GM18873 (cell line): ENCODE data around the gene PLAGL2.
"Not testable (repeated sequence)": the region's sequence is repeated elsewhere in the genome, so short reads cannot be mapped to it uniquely, and the experiment has no call there.

Source experiments
- ATAC-seq: cut with Tn5 transposase; IDR thresholded peaks from one replicate; pipeline ENCODE4 v1.9.1; 2021; ENCODE audit warnings: mild to moderate bottlenecking, moderate library complexity, moderate number of reproducible peaks; ENCODE audit not compliant: unreplicated experiment, low FRiP score

The PLAGL2 gene

GRCh38 chr20:32186506-32186905, 21.0 kb downstream of the PLAGL2 start:
- no peak for ATAC-seq

GRCh38 chr20:32184961-32185603, 22.5 kb downstream of the PLAGL2 start:
- no peak for ATAC-seq

GRCh38 chr20:32183947-32184635, 23.5 kb downstream of the PLAGL2 start:
- ATAC-seq = no peak

GRCh38 chr20:32181606-32182005, 25.9 kb downstream of the PLAGL2 start:
- ATAC-seq = no peak

GRCh38 chr20:32179934-32180333, 27.6 kb downstream of the PLAGL2 start:
- no peak for ATAC-seq

- no peak for ATAC-seq
Measured at GRCh38 chr20:32179515-32179914, 28.0 kb downstream of the PLAGL2 start.

GRCh38 chr20:32177696-32178095, 29.8 kb downstream of the PLAGL2 start:
- ATAC-seq = not testable (repeated sequence)

- ATAC-seq = no peak
Measured at GRCh38 chr20:32168184-32168910, 39.2 kb downstream of the PLAGL2 start.

GRCh38 chr20:32167552-32167951, 40.0 kb downstream of the PLAGL2 start:
- no peak for ATAC-seq

- ATAC-seq = no peak
Measured at GRCh38 chr20:32165836-32166545, 41.6 kb downstream of the PLAGL2 start.

- no peak for ATAC-seq
Measured at GRCh38 chr20:32164984-32165735, 42.4 kb downstream of the PLAGL2 start.

GRCh38 chr20:32163951-32164350, 43.6 kb downstream of the PLAGL2 start:
- no peak for ATAC-seq

- ATAC-seq = no peak
Measured at GRCh38 chr20:32162351-32162750, 45.2 kb downstream of the PLAGL2 start.

GRCh38 chr20:32160341-32160740, 47.2 kb downstream of the PLAGL2 start:
- no peak for ATAC-seq

GRCh38 chr20:32159766-32160221, 47.7 kb downstream of the PLAGL2 start:
- no peak for ATAC-seq

- no peak for ATAC-seq
Measured at GRCh38 chr20:32158943-32159660, 48.4 kb downstream of the PLAGL2 start.

GRCh38 chr20:32158351-32158750, 49.2 kb downstream of the PLAGL2 start:
- ATAC-seq = no peak

- ATAC-seq = no peak
Measured at GRCh38 chr20:32157611-32158010, 49.9 kb downstream of the PLAGL2 start.
